H9 (cell line): Measurements from ENCODE around the gene BAIAP2L1. TPM values are rescaled to one million over a fixed set of nuclear protein-coding genes. Genes with fewer than 3 reads are reported as not detected.
"Not testable (repeated sequence)": the region's sequence is repeated elsewhere in the genome, so short reads cannot be mapped to it uniquely, and the experiment has no call there.

ENCODE experiments used
- DNase-seq: peaks from one replicate; pipeline ENCODE4 v3.0.0-alpha.2; 2017
- H2AFZ ChIP-seq: one replicate; pipeline ENCODE4 v1.6.1; 2013; ENCODE audit warnings: mild to moderate bottlenecking, low read length, control low read depth, moderate library complexity
- H2AK5ac ChIP-seq: 2 replicates; pipeline ENCODE4 v1.6.1; 2013; ENCODE audit warnings: low read length, control low read depth, mixed read lengths; ENCODE audit not compliant: insufficient read length
- H2BK120ac ChIP-seq: one replicate; pipeline ENCODE4 v1.6.1; 2013; ENCODE audit warnings: low read depth, mild to moderate bottlenecking, low read length, control low read depth, inconsistent platforms; ENCODE audit not compliant: poor library complexity, severe bottlenecking
- H2BK12ac ChIP-seq: 2 replicates; pipeline ENCODE4 v1.6.1; 2013; ENCODE audit warnings: low read length, control low read depth, mixed read lengths, low read depth; ENCODE audit not compliant: insufficient read length
- H2BK15ac ChIP-seq: 2 replicates; pipeline ENCODE4 v1.6.1; 2013; ENCODE audit warnings: low read depth, low read length, control low read depth
- H2BK20ac ChIP-seq: one replicate; pipeline ENCODE4 v1.6.1; 2013; ENCODE audit warnings: low read depth, mild to moderate bottlenecking, low read length, control low read depth, inconsistent platforms; ENCODE audit not compliant: poor library complexity, severe bottlenecking
- H2BK5ac ChIP-seq: 2 replicates; pipeline ENCODE4 v1.6.1; 2013; ENCODE audit warnings: low read length, control low read depth, mixed read lengths; ENCODE audit not compliant: insufficient read length
- H3K14ac ChIP-seq: 2 replicates; pipeline ENCODE4 v1.6.1; 2013; ENCODE audit warnings: low read length, control low read depth; ENCODE audit not compliant: insufficient read depth
- H3K18ac ChIP-seq: 2 replicates; pipeline ENCODE4 v1.6.1; 2013; ENCODE audit warnings: low read depth, mild to moderate bottlenecking, mixed read lengths, low read length, control low read depth; ENCODE audit not compliant: insufficient read length
- H3K23ac ChIP-seq: 2 replicates; pipeline ENCODE4 v1.6.1; 2013; ENCODE audit warnings: low read length, control low read depth, mixed read lengths, low read depth; ENCODE audit not compliant: insufficient read length
- H3K23me2 ChIP-seq: 2 replicates; pipeline ENCODE4 v1.6.1; 2013; ENCODE audit warnings: low read depth, mild to moderate bottlenecking, mixed read lengths, low read length, control low read depth; ENCODE audit not compliant: insufficient read length, poor library complexity, severe bottlenecking
- H3K27ac ChIP-seq: 2 replicates; pipeline ENCODE4 v1.5.1; 2013; ENCODE audit warnings: low read length, control low read depth, mixed read lengths, low read depth; ENCODE audit not compliant: insufficient read length
- H3K27me3 ChIP-seq: 2 replicates; pipeline ENCODE4 v1.6.1; 2013; ENCODE audit warnings: low read length, control low read depth, inconsistent platforms; ENCODE audit not compliant: insufficient read depth
- H3K4ac ChIP-seq: 2 replicates; pipeline ENCODE4 v1.6.1; 2013; ENCODE audit warnings: low read depth, mild to moderate bottlenecking, control low read depth, inconsistent platforms, low read length, moderate library complexity
- H3K4me1 ChIP-seq: 2 replicates; pipeline ENCODE4 v1.6.1; 2013; ENCODE audit warnings: low read length, control low read depth, inconsistent platforms; ENCODE audit not compliant: insufficient read depth
- H3K4me2 ChIP-seq: 2 replicates; pipeline ENCODE4 v1.6.1; 2013; ENCODE audit warnings: low read length, control low read depth, mixed read lengths; ENCODE audit not compliant: insufficient read length, insufficient read depth
- H3K56ac ChIP-seq: 2 replicates; pipeline ENCODE4 v1.6.1; 2013; ENCODE audit warnings: low read depth, mild to moderate bottlenecking, mixed read lengths, low read length, control low read depth; ENCODE audit not compliant: insufficient read length
- H3K79me1 ChIP-seq: 2 replicates; pipeline ENCODE4 v1.6.1; 2013; ENCODE audit warnings: low read depth, mild to moderate bottlenecking, moderate library complexity, low read length, control low read depth, inconsistent platforms; ENCODE audit not compliant: insufficient read depth, poor library complexity, severe bottlenecking
- H3K79me2 ChIP-seq: 2 replicates; pipeline ENCODE4 v1.6.1; 2013; ENCODE audit warnings: low read length, control low read depth, inconsistent platforms; ENCODE audit not compliant: insufficient read depth
- H3K9ac ChIP-seq: 2 replicates; pipeline ENCODE4 v1.6.1; 2013; ENCODE audit warnings: low read length, control low read depth, mixed read lengths; ENCODE audit not compliant: insufficient read length; ENCODE audit errors: extremely low read depth
- H3K9me3 ChIP-seq: one replicate; pipeline ENCODE4 v1.6.1; 2013; ENCODE audit warnings: low read depth, low read length, inconsistent platforms; ENCODE audit not compliant: control insufficient read depth
- H3T11ph ChIP-seq: one replicate; pipeline ENCODE4 v1.6.1; 2013; ENCODE audit warnings: mild to moderate bottlenecking, low read length, control low read depth, inconsistent platforms
- H4K20me1 ChIP-seq: one replicate; pipeline ENCODE4 v1.6.1; 2013; ENCODE audit not compliant: control insufficient read depth, insufficient read length, insufficient read depth
- H4K5ac ChIP-seq: 2 replicates; pipeline ENCODE4 v1.6.1; 2013; ENCODE audit warnings: low read depth, mild to moderate bottlenecking, mixed read lengths, low read length, control low read depth; ENCODE audit not compliant: insufficient read length
- H4K8ac ChIP-seq: replicated peaks from 2 replicates; pipeline ENCODE4 v1.6.1; 2013; ENCODE audit warnings: low read length, control low read depth, mixed read lengths, low read depth; ENCODE audit not compliant: insufficient read length
- H4K91ac ChIP-seq: 2 replicates; pipeline ENCODE4 v1.6.1; 2013; ENCODE audit warnings: low read depth, mild to moderate bottlenecking, moderate library complexity, mixed read lengths, low read length, control low read depth; ENCODE audit not compliant: insufficient read length
- H3K27ac Mint-ChIP-seq, 3 experiments: 2 replicates in 2 of 3; 3 replicates in 1 of 3; pipeline ENCODE4 v1.8.0; 2020 to 2021; ENCODE audit warnings: mixed read lengths in 3 of 3, mild to moderate bottlenecking in 1 of 3, moderate library complexity in 1 of 3
- H3K27me3 Mint-ChIP-seq: 2 replicates; pipeline ENCODE4 v1.8.0; 2021; ENCODE audit warnings: low read depth, mild to moderate bottlenecking, moderate library complexity, mixed read lengths
- H3K36me3 Mint-ChIP-seq, 3 experiments: 2 replicates in 2 of 3; 3 replicates in 1 of 3; pipeline ENCODE4 v1.8.0; 2020 to 2021; ENCODE audit warnings: low read depth in 3 of 3, mixed read lengths in 3 of 3; ENCODE audit not compliant: insufficient read depth in 1 of 3
- H3K4me1 Mint-ChIP-seq, 2 experiments: 2 replicates each; pipeline ENCODE4 v1.8.0; 2020; ENCODE audit warnings: mixed read lengths in 2 of 2
- H3K4me3 Mint-ChIP-seq, 2 experiments: 2 replicates in 1 of 2; 3 replicates in 1 of 2; pipeline ENCODE4 v1.8.0; 2020 to 2021; ENCODE audit warnings: mild to moderate bottlenecking in 2 of 2, mixed read lengths in 2 of 2, moderate library complexity in 1 of 2
- H3K9me3 Mint-ChIP-seq, 2 experiments: 2 replicates in 1 of 2; 3 replicates in 1 of 2; pipeline ENCODE4 v1.8.0; 2020; ENCODE audit warnings: mild to moderate bottlenecking in 2 of 2, mixed read lengths in 2 of 2, moderate library complexity in 1 of 2
- WGBS: extraction: QIAGEN DNeasy Blood & Tissue Kit; methylation state at CpG from one replicate; pipeline ENCODE4 v1.1.7; 2013; ENCODE audit warnings: missing lambda C conversion rate, low lambda C conversion rate, mixed read lengths; ENCODE audit not compliant: insufficient read length; ENCODE audit errors: extremely low coverage; 5-methylcytosine and 5-hydroxymethylcytosine counted together
- total RNA-seq: library from RNA; stranded (reverse); gene quantifications from 2 replicates; pipeline ENCODE4 v1.2.1, GENCODE V29; 2021

The BAIAP2L1 gene
- total RNA-seq, 1 experiment from 2014 or later: 25.9 TPM

GRCh38 chr7:98419316-98419691 lies 18.4 kb upstream of the BAIAP2L1 start:
- H3K9me3 Mint-ChIP-seq, H4K91ac ChIP-seq, H3K79me2 ChIP-seq, H3K36me3 Mint-ChIP-seq, H3K18ac ChIP-seq, H2BK15ac ChIP-seq, H3K23me2 ChIP-seq, H3T11ph ChIP-seq, H2BK12ac ChIP-seq, H3K79me1 ChIP-seq, H3K4ac ChIP-seq, H3K14ac ChIP-seq, H3K4me2 ChIP-seq, H2BK5ac ChIP-seq, H4K20me1 ChIP-seq, DNase-seq, H3K56ac ChIP-seq, H4K8ac ChIP-seq, H2BK20ac ChIP-seq, H3K9me3 ChIP-seq, H3K4me3 Mint-ChIP-seq, H3K27ac Mint-ChIP-seq, H3K9ac ChIP-seq, H2AK5ac ChIP-seq, H4K5ac ChIP-seq, H3K23ac ChIP-seq, H2AFZ ChIP-seq, H2BK120ac ChIP-seq, H3K4me1 Mint-ChIP-seq, H3K27ac ChIP-seq, H3K4me1 ChIP-seq, H3K27me3 ChIP-seq: not testable (repeated sequence)
- WGBS: no CpG with 5 or more reads among the region's 5 CpGs
- peaks cover 35% of the 10 kb centered on the region for H3K27me3 Mint-ChIP-seq
